ENCODE results near the gene CGB3. TPM values are rescaled to one million over a fixed set of nuclear protein-coding genes. Genes with fewer than 3 reads are reported as not detected.
"Not testable (repeated sequence)": the region's sequence is repeated elsewhere in the genome, so short reads cannot be mapped to it uniquely, and the experiment has no call there.

CGB3 gene
- polyA plus RNA-seq, 1 of the 3 experiments (the other 2 are of a cell fraction): 0.10 TPM

- TF ChIP-seq RFX5 (IDR thresholded peaks at IDR 0.05; ENCODE audit: low read length) (0 out of 2 replicates have a peak, but pooled peaks have one; percentile 36), CTCF (IDR thresholded peaks at IDR 0.05) (peak; percentile 66)
- H2AFZ ChIP-seq (ENCODE audit: low read depth); H3K79me2 ChIP-seq (ENCODE audit: insufficient read depth); H3K4me2 ChIP-seq; H4K20me1 ChIP-seq (ENCODE audit: insufficient read depth); H3K9me3 ChIP-seq; H3K9me2 ChIP-seq; H3K27me3 ChIP-seq (ENCODE audit: insufficient read depth); H3F3A ChIP-seq (replicated peaks; ENCODE audit: insufficient read depth); H3K27ac ChIP-seq (ENCODE audit: low read depth in 2 of 2, low read length in 1 of 2); POLR2A ChIA-PET; H3K36me3 ChIP-seq (replicated peaks in 1 of 2; ENCODE audit: control insufficient read depth in 1 of 2, insufficient read depth in 2 of 2, low read length in 1 of 2); H3K9ac ChIP-seq; H3K4me3 ChIP-seq (ENCODE audit: low read depth in 2 of 2, low read length in 1 of 2); H3K4me1 ChIP-seq (ENCODE audit: control insufficient read depth in 1 of 2, insufficient read depth in 2 of 2, low read depth in 1 of 2, low read length in 1 of 2): not testable (repeated sequence)
- 32% methylated on average over 18 of the region's 28 CpGs for WGBS (ENCODE audit: low lambda C conversion rate)
- CTCF ChIA-PET: interaction anchor here (1.0 kb wide), 1 partner anchor 12 kb away, joined by 3 read pairs; no protein-coding TSS in a partner anchor
- DNase-seq: peak; percentile 81
These were observed 7.6 kb upstream of the CGB3 start, which contains the start of gene CGB2 for GRCh38 chr19:49031642-49032301. Gene CGB2, plus strand, starts transcription at chr19:49031890. Its CDS starts 206 bp downstream, at chr19:49032096.

DNA sequence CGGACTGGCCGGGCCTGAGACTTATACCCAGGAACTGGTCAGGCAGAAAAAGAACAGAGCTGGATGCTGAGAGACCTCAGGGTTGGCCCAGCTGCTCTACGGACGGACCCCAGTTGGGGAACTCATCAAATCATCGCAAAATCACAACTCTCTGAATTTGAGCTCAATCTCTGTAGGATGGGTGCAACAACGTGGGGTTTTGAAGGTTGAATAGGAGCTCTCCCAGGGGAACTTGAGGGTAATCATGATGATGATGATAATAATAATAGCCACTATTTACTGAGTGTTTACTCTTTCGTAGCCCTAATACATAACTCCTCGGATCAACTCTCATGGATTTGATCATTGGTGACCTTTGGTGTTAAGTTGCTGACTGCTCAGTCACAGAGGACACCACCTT is 6.2 kb upstream of the CGB3 start:
- H3K36me3 ChIP-seq (replicated peaks in 1 of 2; ENCODE audit: control insufficient read depth in 1 of 2, insufficient read depth in 2 of 2, low read length in 1 of 2); H3K79me2 ChIP-seq (ENCODE audit: insufficient read depth); H4K20me1 ChIP-seq (ENCODE audit: insufficient read depth); H3F3A ChIP-seq (replicated peaks; ENCODE audit: insufficient read depth); H3K4me2 ChIP-seq; H3K9me2 ChIP-seq; H3K4me1 ChIP-seq (ENCODE audit: control insufficient read depth in 1 of 2, insufficient read depth in 2 of 2, low read depth in 1 of 2, low read length in 1 of 2); H3K4me3 ChIP-seq (ENCODE audit: low read depth in 2 of 2, low read length in 1 of 2); H2AFZ ChIP-seq (ENCODE audit: low read depth); DNase-seq; H3K27me3 ChIP-seq (ENCODE audit: insufficient read depth); CTCF ChIA-PET; H3K9me3 ChIP-seq; H3K9ac ChIP-seq; POLR2A ChIA-PET: not testable (repeated sequence)
- WGBS (ENCODE audit: low lambda C conversion rate): 85% methylated on average over 6 of the region's 8 CpGs
- H3K27ac ChIP-seq (ENCODE audit: low read depth in 2 of 2, low read length in 1 of 2): 0 out of 4 replicates have a peak overlapping the region, but pooled peaks of 1 of the 2 experiments have one; percentile 51

- H3K9ac ChIP-seq; H3K27me3 ChIP-seq (ENCODE audit: insufficient read depth); CTCF ChIA-PET; H3K79me2 ChIP-seq (ENCODE audit: insufficient read depth); H3F3A ChIP-seq (replicated peaks; ENCODE audit: insufficient read depth); H2AFZ ChIP-seq (ENCODE audit: low read depth); H3K4me1 ChIP-seq (ENCODE audit: control insufficient read depth in 1 of 2, insufficient read depth in 2 of 2, low read depth in 1 of 2, low read length in 1 of 2); H3K9me3 ChIP-seq; H3K36me3 ChIP-seq (replicated peaks in 1 of 2; ENCODE audit: control insufficient read depth in 1 of 2, insufficient read depth in 2 of 2, low read length in 1 of 2); H3K4me3 ChIP-seq (ENCODE audit: low read depth in 2 of 2, low read length in 1 of 2); DNase-seq; H3K9me2 ChIP-seq; POLR2A ChIA-PET; H4K20me1 ChIP-seq (ENCODE audit: insufficient read depth): not testable (repeated sequence)
- Histone ChIP-seq H3K27ac (ENCODE audit: low read depth in 2 of 2, low read length in 1 of 2) (peak overlapping the region in 1 of 2 experiments; percentile 51; a peak in 1 of 4 replicates), H3K4me2 (peak overlapping the region; percentile 7; the same call in 1 of the 2 replicates)
- 33% methylated on average over 14 of the region's 14 CpGs for WGBS (ENCODE audit: low lambda C conversion rate)
These were observed 5.6 kb upstream of the CGB3 start for GRCh38 chr19:49029749-49030148.

DNA sequence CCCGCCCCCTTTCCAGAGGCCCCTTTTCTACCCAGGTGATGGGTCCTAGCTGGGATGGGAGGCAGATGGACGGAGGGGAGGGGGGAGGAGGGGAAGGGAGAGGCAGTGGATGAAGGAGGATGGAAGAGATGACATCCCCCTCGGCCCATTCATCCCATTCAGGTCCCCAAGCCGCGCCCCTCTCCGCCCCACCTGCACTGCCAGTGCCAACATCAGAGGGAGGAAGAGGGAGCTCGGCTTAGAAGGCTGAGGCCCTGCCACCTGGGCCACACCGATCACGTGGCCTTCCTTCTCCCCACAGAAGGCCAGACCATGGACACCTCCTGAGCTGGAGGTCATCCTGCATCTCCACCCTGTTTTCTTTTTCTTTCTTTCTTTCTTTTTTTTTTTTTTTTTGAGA is 4.6 kb upstream of the CGB3 start:
- H3K27me3 ChIP-seq (ENCODE audit: insufficient read depth); H3K36me3 ChIP-seq (replicated peaks in 1 of 2; ENCODE audit: control insufficient read depth in 1 of 2, insufficient read depth in 2 of 2, low read length in 1 of 2); H3K4me1 ChIP-seq (ENCODE audit: control insufficient read depth in 1 of 2, insufficient read depth in 2 of 2, low read depth in 1 of 2, low read length in 1 of 2); H3K9me3 ChIP-seq; H2AFZ ChIP-seq (ENCODE audit: low read depth); H3K9ac ChIP-seq; POLR2A ChIA-PET; H3K27ac ChIP-seq (ENCODE audit: low read depth in 2 of 2, low read length in 1 of 2); H3F3A ChIP-seq (replicated peaks; ENCODE audit: insufficient read depth); H3K79me2 ChIP-seq (ENCODE audit: insufficient read depth); H3K4me2 ChIP-seq; DNase-seq; H3K4me3 ChIP-seq (ENCODE audit: low read depth in 2 of 2, low read length in 1 of 2); H3K9me2 ChIP-seq; H4K20me1 ChIP-seq (ENCODE audit: insufficient read depth): not testable (repeated sequence)
- CTCF ChIA-PET: interaction anchor here (1.0 kb wide), 1 partner anchor 29 kb away, joined by 4 read pairs; no protein-coding TSS in a partner anchor
- 73% methylated on average over 3 of the region's 9 CpGs for WGBS (ENCODE audit: low lambda C conversion rate)

DNA sequence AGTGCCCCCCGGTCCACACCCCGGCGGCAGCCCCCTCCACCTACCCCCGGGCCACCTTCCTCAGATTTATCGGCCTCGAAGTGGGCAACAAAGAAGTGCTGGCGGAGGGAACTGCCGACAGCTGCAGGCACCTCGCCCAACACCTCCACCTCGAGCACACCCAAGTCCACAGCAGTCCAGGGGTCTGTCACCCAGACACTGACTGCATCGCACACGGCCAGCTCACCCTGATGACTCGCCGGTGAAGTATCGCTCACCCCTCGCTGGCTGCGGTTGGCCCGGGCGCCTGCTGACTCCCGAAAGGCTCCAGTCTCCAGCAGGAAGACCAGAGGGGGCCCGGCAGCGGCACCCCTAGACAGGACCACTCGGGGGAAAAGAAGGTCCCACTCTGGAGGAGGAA is 1.5 kb upstream of the CGB3 start:
- peak overlapping the region; percentile 15; the same call in 1 of the 2 replicates for H3K4me2 ChIP-seq
- H4K20me1 ChIP-seq (ENCODE audit: insufficient read depth); POLR2A ChIA-PET; CTCF ChIA-PET; H3K9ac ChIP-seq; H3K4me3 ChIP-seq (ENCODE audit: low read depth in 2 of 2, low read length in 1 of 2); H3K79me2 ChIP-seq (ENCODE audit: insufficient read depth); DNase-seq; H3K27me3 ChIP-seq (ENCODE audit: insufficient read depth); H3K9me2 ChIP-seq; H3K36me3 ChIP-seq (replicated peaks in 1 of 2; ENCODE audit: control insufficient read depth in 1 of 2, insufficient read depth in 2 of 2, low read length in 1 of 2); H3K9me3 ChIP-seq; H3K4me1 ChIP-seq (ENCODE audit: control insufficient read depth in 1 of 2, insufficient read depth in 2 of 2, low read depth in 1 of 2, low read length in 1 of 2): not testable (repeated sequence)
- 0 out of 2 replicates have a peak overlapping the region, but pooled peaks have one; percentile 84 for H2AFZ ChIP-seq (ENCODE audit: low read depth)
- peak overlapping the region in 1 of 2 experiments; percentile 27; a peak in 2 of 4 replicates for H3K27ac ChIP-seq (ENCODE audit: low read depth in 2 of 2, low read length in 1 of 2)
- peaks cover 12% of the 10 kb centered on the region for H3F3A ChIP-seq (replicated peaks; ENCODE audit: insufficient read depth)
- 39% methylated on average over 13 of the region's 23 CpGs for whole genome bisulfite sequencing (ENCODE audit: low lambda C conversion rate)
